ENCODE results near the gene FAM181A.

Gene FAM181A

DNA sequence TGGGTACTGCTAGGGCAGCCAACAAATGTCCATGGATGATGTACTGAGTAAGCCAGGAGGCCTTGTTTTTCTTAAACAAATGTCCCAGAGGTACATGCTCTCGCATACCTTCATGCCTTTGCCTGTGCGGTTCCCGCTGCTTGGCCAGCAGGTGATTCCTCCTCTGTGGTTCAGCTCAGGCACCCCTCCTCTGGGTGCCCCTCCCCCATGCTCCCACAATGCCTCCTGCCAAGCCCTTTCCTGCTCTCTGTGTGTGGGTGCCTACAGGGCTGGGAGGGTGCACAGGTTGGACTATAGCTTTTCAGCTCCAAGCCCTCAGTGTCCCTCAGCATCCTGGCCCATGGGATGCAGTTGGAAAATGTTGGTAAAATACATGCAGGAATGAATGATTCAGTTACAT lies 25.7 kb downstream of the FAM181A start:
- no peak for DNase-seq

DNA sequence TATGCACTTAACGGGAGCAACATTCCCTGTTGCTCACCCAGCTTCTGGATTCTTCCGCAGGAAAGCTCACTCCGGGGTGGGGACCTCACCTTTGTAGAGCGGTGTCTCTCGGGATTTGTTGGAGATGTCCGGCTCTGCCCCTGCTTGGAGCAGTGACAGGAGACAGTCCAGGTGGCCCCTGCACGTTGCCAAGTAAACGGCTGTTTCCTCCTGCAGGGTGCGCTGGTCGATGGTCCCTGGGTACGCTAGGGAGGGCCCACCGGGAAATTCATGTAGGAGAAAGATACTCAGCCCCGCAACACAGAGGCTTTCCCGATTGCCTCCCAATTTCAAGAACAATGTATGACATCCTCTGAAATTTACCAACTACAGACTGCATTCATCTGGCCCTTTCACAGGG lies 26.1 kb downstream of the FAM181A start:
- DNase-seq = no peak

DNA sequence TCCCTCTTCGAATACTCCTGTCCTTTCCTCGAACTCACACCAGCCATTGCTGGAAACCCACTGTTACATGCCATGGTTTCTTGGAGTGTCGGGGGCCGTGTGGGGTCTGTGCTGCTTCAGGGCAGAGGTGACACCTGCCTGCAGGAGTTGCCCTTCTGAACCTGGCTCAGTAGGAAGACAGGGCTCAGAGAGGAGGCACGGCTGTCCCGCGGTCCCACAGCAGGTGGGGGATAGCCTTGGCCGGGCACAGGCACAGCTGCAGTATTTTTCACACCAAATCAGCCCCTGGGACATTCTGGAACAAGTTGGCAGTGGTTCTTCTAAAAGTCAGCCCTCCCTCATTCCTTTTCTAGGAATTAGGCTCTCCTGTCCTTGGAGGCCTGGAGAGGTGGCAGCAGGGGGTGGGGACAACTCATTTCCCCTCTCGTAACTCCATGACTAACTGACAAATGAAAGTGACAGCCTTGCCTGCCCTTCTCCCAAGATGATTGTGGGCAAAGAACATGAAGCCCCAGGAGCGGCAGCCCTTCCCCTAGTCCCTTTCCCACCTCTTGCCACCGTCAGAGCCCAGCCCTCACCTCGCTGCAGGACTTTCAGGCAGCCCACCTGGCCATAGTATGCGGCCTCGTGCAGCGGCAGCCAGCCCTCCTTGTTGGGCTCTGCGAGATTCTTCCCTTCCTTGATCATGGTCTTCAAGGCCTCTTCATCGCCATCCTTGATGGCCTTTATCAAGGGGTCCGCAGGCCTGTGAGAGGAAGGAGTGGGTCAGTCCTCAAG lies 26.8 kb downstream of the FAM181A start:
- DNase-seq = no peak

DNA sequence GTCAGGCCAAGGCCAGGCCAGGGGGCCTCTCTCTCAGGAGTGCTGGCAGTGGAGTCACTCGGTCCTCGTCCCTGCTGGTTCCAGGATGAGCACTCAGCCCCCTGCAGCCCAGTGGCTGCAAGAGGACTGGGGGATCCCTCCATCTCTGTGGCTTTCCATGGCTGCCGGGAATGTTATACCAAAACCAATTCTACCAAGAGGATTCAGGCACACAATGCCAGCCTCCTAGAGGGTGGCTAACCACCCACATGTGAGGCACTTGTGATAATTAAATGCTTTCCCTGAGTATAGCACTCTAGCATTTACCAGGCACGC lies 27.3 kb downstream of the FAM181A start:
- no peak for DNase-seq

GRCh38 chr14:93954900-93955849 lies 28.0 kb downstream of the FAM181A start:
- no peak for DNase-seq

GRCh38 chr14:93955850-93956481 lies 28.8 kb downstream of the FAM181A start:
- DNase-seq = no peak

DNA sequence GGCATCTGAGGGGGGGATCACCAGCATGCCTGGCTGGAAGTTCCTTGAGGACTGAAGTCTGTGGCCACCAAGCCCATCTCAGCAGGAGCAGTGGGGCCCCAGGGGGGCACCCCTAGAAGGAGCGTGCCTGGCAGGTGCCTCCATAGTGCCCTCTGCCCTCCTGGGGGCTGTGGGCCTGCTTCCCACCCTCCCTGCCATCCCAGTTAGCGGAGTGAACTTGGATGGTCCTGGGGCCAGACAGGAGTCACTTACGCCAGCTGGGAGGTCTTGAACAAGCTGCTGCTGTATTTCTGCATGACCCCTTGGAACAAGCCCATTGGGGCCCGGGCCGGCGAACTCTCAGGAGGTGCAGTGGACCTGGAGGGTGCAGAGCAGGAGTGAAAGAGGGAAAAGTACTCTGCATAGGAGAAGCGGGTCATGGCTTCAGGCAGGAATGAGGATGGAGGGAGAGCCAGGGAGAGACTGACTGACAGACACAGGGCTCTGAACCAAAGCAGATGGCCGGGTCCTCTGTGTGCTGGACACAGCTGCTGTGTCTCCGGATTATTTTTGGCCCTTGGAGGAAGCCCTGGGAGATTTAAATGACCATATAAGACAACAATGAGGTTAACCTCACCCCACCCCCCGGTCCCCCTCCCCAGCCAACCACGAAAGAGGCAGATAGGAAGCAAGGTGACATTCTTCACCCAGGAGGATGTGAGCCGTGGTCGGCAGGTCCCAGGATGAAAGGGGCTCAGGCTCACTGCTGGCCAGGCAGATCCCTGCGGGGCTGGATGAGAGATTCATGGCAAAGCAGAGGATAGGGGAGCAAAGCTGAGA lies 29.6 kb downstream of the FAM181A start:
- DNase-seq = no peak

DNA sequence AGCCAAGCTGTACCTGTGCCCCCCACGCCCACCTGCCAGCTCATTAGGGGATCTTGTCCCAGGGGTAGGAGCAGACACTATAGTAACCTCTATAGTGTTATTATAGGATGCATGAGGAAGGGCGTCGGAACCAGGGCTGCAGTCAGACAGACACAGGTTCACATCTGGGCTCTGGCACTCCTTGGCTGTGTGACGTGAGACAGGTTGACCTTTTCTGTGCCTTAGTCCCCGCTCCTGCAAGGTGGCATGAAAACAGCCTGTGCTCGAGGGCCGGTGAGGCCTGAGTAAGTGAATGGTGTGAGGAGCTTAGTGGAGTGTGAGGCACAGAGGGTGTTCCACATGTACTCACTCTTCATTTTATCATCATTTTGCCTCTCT lies 30.2 kb downstream of the FAM181A start:
- no peak for DNase-seq

DNA sequence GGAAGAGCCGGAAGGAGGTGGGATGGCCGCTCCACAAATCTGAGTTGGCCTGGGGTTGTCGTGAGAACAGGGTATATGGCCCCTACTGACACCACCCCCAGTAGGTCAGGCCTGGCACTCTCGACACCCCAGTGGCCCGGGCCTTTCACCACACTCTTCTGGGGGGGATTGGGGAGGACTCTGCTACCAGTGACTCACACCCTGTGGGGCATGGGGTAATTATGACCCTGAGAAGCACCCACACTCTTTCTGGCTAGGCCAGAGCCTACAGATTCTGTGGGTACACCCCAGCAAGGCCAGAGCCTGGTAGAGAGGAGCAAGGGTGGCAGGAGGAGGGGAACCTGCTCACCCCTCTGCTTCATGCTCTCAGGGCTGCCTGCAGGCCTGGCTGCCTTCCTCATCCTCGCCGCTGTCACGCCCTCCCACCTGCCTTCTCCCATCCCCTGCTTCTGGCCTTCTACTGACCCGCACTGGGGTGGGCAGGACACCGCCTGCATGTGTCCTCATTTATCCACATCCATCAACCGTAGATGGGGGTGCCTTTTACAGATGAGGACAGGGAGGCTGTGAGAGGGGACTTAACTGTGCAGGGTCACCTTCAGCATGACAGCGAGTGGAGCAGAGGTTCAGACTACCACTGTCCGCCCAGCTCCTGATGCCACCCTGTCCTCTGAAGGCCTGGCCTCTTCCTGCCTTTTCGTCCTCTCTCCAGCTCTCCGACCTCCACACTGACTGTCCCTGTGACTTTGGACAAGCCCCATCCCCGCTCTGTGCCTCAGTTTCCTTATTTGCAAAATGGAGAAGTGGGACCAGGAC lies 30.8 kb downstream of the FAM181A start:
- no peak for DNase-seq

DNA sequence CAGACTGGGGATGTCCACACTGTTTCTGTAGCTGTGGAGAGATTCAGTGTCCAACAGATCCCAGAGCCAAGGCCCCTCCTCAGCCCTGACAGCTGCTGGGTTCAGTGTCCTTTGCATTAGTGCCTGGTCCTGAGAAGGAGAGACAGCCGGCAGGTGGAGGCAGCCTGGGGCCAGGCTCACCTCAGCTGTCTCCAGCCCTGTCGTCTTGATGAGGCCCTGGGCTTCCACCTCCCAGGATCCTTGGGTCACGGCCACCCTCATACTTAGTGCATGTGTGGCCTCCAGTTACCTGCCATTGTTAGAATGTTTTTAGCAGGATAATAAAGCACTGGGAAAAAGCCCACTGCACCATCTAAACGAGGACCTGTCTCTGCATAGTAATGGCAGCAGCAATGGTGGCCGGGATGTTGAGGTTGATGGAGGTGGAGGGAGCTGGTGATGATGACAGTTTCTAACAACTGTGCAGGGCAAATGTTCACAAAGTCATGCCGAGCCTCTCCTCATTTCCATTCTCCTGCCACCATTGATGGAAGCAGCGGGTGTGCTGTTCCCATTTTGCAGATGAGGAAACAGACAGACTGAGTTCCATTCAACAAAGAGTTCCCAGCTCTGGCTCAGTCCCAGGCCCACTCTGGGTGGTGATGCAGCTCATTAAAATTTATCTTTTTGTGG lies 31.6 kb downstream of the FAM181A start:
- no peak for DNase-seq

- no peak for DNase-seq
Observed at GRCh38 chr14:93959239-93960107, 32.3 kb downstream of the FAM181A start.

- no peak for DNase-seq
Observed at GRCh38 chr14:93960108-93960475, 32.9 kb downstream of the FAM181A start.

DNA sequence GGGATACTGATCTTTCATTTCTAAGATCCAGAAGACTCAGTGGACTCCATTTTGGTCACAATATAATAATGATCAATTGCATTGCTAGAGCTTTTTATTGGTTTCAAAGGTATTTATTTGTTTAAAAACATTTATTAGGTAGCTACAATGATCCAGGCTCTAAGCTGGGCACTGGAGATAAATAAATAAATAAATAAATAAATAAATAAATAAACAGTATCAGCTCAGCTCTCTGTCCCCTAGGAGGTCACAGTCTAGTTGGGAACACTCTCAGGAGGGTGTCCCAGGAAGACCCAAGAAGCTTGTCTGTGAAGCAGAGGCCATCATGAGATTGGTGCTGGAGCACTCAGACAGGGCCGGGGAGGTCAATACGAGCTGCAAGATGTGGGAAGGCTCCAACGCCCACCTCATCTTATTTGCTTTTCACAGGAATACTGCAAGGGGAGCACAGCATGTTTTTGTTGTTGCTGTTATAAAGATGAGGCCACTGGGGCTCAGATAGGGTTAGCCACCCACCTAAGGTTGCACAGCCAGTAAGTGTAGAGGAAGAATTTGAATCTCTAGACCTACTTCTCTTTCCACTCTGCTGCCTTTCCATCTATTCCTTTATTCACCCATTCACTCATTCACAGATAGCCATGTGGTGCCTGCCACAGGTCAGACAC lies 33.8 kb downstream of the FAM181A start:
- DNase-seq = no peak

GRCh38 chr14:93961620-93962019 lies 34.5 kb downstream of the FAM181A start:
- no peak for DNase-seq

GRCh38 chr14:93962701-93963601 lies 35.8 kb downstream of the FAM181A start:
- no peak for DNase-seq

DNA sequence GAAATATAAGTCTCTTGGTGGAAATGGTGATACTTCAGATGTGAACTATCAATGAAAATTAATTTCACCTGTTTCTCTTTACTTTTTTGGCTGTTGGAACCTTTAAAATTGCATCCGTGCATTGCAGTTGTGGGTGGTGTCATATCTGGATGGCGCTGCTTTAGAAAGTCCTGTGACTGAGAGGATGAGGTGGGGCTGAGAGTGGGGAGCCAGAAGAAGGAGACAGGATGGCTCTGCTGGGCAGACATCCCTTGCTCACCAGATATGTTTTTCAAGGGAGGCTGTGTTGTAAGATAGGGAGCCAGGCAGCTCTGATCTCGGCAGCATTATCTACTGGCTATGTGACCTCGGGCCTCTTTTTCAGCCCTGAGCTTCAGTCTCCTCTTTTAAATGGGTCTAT lies 36.5 kb downstream of the FAM181A start:
- no peak for DNase-seq

DNA sequence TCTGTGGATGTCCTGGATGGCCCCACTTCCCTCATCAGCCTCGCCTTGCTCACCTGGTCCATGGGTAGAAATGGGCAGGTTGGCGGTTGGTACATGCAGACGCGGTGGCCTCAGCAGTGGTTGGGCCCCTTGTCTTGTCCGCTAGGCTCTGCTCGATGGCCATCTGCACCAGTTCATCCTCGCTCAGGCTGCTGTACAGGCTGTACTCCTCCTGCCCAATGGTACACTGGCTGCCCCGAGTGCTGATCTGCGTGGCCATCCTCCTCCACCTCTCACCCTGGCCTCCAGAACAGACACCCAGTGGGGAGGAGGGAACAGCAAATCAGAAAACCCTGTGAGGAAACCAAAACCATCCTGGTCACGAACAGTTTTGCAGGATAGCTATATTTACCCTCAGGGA lies 37.1 kb downstream of the FAM181A start:
- DNase-seq = no peak

- no peak for DNase-seq
Observed at GRCh38 chr14:93964820-93965286, 37.7 kb downstream of the FAM181A start.

All from NCI-H1105 treated with DMSO at 0.1 percent for 48 hours (cell line).